Activated naive CD8-positive, alpha-beta T cell treated with anti-CD3 and anti-CD28 coated beads, Interleukin-2, amount 10 ng/mL, durations not matched to agents 7 days and 5 days (primary cell): ENCODE measurements around the gene HNRNPL. TPM values are rescaled to one million over a fixed set of nuclear protein-coding genes. Genes with fewer than 3 reads are reported as not detected.
"Not testable (repeated sequence)": the region's sequence is repeated elsewhere in the genome, so short reads cannot be mapped to it uniquely, and the experiment has no call there.

Experiments
- ATAC-seq: fragments of 150-1000 bp; cut with Tn5 transposase; one replicate; pipeline ENCODE4 v1.10.0; 2021; ENCODE audit warnings: low read depth, moderate library complexity
- POLR2A ChIA-PET: fragments of 350-600 bp; sonication (Branson Sonifier 250); formaldehyde crosslinking; loops from one replicate; lab custom pipeline; 2021; ENCODE audit warnings: antibody characterized with exemption; lab: Charles Lee
- DNase-seq: peaks from one replicate; pipeline ENCODE4 v3.0.0; 2021
- H3K27ac Mint-ChIP-seq: one replicate; pipeline ENCODE4 v1.8.0; 2022; ENCODE audit warnings: mild to moderate bottlenecking, mixed read lengths
- H3K27me3 Mint-ChIP-seq: one replicate; pipeline ENCODE4 v1.8.0; 2022; ENCODE audit warnings: mild to moderate bottlenecking, moderate library complexity, mixed read lengths
- H3K36me3 Mint-ChIP-seq: one replicate; pipeline ENCODE4 v1.8.0; 2021; ENCODE audit warnings: mild to moderate bottlenecking, mixed read lengths
- H3K4me1 Mint-ChIP-seq: one replicate; pipeline ENCODE4 v1.8.0; 2021; ENCODE audit warnings: mixed read lengths
- H3K4me3 Mint-ChIP-seq: one replicate; pipeline ENCODE4 v1.8.0; 2022; ENCODE audit warnings: mild to moderate bottlenecking, moderate library complexity, mixed read lengths
- H3K9me3 Mint-ChIP-seq: one replicate; pipeline ENCODE4 v1.8.0; 2021; ENCODE audit warnings: mixed read lengths
- total RNA-seq, 2 experiments: library from RNA; stranded (reverse); gene quantifications; one replicate each; pipeline ENCODE4 v1.2.3, GENCODE V29; 2021

Gene HNRNPL
- total RNA-seq, 2 experiments from 2014 or later: 441 to 455 TPM

DNA sequence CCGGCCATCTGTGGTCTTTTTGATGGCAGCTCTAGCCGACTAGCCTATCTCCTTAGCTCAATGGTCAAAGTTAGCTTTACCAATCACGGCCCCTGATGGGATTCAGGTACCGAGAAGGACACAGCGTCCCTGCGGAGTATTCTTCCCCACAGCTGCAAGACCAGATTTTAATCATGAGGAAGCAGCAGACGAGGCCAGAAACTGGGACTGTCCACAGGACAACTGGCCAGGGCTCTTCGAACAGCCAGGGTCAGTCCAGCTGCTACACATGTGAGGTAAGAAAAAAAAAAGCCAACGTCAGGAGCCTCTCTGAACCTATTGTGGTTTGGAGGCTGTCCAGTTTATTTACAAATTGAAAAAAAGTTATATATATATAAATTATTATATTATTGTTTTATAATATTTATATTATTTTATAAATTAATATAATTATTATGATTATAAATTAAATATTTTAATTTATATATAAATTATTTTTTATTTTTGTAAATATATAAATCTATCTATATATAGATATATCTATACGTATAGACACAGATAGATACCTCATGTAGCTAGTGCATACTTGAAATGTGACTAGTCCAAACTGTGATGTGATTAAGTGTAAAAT, 17.5 kb upstream of the HNRNPL start:
- Mint-ChIP-seq H3K36me3 (peaks cover 33% of the 10 kb centered on the region), H3K27ac (no peak overlapping the region), H3K4me1 (peaks cover 43% of the 10 kb centered on the region), H3K27me3 (no peaks in the 10 kb centered on the region), H3K9me3 (no peaks in the 10 kb centered on the region), H3K4me3 (no peak overlapping the region)
- no peak for ATAC-seq
- DNase-seq: no peak
- POLR2A ChIA-PET: interaction anchor here (1.2 to 11.9 kb wide), 2 partner anchors 17 to 25 kb away, joined by 5 to 161 read pairs; partner anchors contain the start of gene HNRNPL

DNA sequence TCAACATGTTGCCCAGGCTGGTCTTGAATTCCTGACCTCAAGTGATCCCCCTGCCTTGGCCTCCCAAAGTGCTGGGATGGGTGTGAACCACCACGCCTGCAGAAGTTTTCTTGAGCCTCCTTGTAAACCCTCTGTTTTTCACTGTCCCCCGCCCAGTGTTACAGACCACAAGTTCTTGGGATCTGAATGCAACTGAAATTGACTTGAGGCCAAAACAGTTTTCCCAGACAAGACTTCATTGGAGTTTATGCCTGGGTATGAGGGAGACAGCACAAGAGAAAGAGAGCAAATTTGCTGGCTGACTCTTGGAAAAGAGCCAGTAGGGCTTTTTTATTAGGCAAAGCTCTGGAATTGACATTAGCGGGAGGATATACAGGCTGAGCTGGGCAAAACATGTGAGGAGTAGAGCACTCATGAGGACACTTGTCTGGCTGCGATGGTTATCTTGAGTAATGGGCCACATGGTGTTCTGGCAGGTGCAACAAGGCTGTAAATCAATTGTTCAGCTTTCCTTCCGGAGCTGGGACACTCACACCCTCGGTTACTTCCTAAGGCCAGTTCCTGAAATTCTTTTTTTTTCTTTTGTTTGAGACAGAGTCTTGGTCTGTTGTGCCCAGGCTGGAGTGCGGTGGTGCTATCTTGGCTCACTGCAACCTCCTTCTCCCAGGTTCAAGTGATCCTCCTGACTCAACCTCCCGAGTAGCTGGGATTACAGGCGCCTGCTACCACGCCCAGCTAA, 12.7 kb upstream of the HNRNPL start:
- POLR2A ChIA-PET: interaction anchor here (0.5 to 11.9 kb wide), 5 partner anchors 12 to 130 kb away, joined by 3 to 161 read pairs (median 3); partner anchors contain the start of genes HNRNPL, MRPS12, NFKBIB and RINL
- Mint-ChIP-seq H3K9me3 (no peaks in the 10 kb centered on the region), H3K4me1 (peaks cover 40% of the 10 kb centered on the region), H3K36me3 (peaks cover 20% of the 10 kb centered on the region), H3K4me3 (no peak overlapping the region), H3K27ac (no peak overlapping the region), H3K27me3 (no peaks in the 10 kb centered on the region)
- DNase-seq (no peak), ATAC-seq (no peak)

DNA sequence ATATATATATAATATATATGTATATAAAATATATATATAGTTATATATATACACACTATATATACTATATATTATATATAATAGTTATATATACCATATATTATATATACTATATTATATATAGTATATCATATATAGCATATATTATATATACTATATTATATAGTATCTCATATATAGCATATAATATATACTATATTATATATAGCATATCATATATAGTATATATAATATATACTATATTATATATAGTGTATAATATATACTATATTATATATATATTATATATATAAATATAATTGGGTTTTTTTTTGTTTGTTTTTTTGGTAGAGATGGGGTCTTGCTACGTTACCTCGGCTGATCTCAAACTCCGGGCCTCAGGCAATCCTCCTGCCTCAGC, 11.6 kb upstream of the HNRNPL start:
- no peaks in the 10 kb centered on the region for H3K27me3 Mint-ChIP-seq
- no peak for DNase-seq
- POLR2A ChIA-PET: interaction anchor here (1.2 to 11.9 kb wide), 2 partner anchors 11 to 19 kb away, joined by 7 to 161 read pairs; partner anchors contain the start of gene HNRNPL
- H3K4me1 Mint-ChIP-seq: peaks cover 48% of the 10 kb centered on the region
- H3K36me3 Mint-ChIP-seq: peaks cover 20% of the 10 kb centered on the region
- no peak for ATAC-seq
- no peaks in the 10 kb centered on the region for H3K9me3 Mint-ChIP-seq
- no peak overlapping the region for H3K27ac Mint-ChIP-seq
- H3K4me3 Mint-ChIP-seq: no peak overlapping the region

DNA sequence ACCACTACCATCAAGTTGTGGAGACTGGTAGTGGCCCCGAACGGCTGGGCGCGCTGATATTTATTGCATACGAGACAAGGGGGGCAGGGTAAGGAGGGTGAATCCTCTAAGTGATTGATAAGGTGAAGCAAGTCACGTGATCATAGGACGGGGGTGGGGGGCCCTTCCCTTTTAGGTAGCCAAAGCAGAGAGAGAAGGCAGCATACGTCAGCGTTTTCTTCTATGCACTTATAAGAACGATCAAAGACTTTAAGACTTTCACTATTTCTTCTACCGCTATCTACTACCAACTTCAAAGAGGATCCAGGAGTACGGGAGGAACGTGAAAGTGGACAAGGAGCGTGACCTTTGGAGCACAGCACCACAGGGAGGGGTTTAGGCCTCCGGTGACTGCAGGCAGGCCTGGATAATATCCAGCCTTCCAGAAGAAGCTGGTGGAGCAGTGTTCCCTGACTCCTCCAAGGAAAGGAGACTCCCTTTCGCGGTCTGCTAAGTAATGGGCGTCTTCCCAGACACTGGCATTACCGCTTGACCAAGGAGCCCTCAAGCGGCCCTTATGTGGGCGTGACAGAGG, 9.9 kb upstream of the HNRNPL start:
- H3K9me3 Mint-ChIP-seq, H3K27ac Mint-ChIP-seq, H3K4me3 Mint-ChIP-seq, DNase-seq, H3K27me3 Mint-ChIP-seq, ATAC-seq, H3K36me3 Mint-ChIP-seq: not testable (repeated sequence)
- peaks cover 34% of the 10 kb centered on the region for H3K4me1 Mint-ChIP-seq
- POLR2A ChIA-PET: interaction anchor here (11.9 kb wide), 1 partner anchor 9 kb away, joined by 161 read pairs; the partner anchor contains the start of gene HNRNPL

DNA sequence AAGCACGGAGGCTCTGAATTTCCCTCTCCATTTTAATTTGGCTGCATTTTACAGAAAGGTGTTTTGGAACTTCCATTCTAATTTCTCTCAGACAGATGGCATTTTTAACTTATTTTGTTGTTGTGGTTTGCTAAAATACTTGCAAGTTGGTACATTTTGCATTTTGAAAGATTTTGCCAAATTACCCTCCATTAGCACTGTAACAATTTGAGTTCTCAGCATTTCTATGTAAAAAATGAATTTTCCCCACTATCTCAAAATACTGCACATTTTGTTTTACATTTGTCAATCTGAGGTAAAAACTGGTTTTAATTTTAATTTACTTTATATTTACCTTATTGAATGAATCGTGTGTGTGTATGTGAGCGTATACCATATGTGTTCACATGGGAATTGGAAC, 7.0 kb upstream of the HNRNPL start:
- peak overlapping the region; percentile 84 for H3K4me3 Mint-ChIP-seq
- H3K36me3 Mint-ChIP-seq: peaks cover 3% of the 10 kb centered on the region
- POLR2A ChIA-PET: interaction anchor here (1.0 to 2.0 kb wide), 7 partner anchors 8 to 549 kb away, joined by 3 to 9 read pairs (median 6); partner anchors contain the start of genes ACTN4 and RINL
- DNase-seq (no peak), ATAC-seq (no peak)
- no peaks in the 10 kb centered on the region for H3K27me3 Mint-ChIP-seq
- H3K4me1 Mint-ChIP-seq: peaks cover 35% of the 10 kb centered on the region
- peak overlapping the region; percentile 91 for H3K27ac Mint-ChIP-seq
- no peaks in the 10 kb centered on the region for H3K9me3 Mint-ChIP-seq

DNA sequence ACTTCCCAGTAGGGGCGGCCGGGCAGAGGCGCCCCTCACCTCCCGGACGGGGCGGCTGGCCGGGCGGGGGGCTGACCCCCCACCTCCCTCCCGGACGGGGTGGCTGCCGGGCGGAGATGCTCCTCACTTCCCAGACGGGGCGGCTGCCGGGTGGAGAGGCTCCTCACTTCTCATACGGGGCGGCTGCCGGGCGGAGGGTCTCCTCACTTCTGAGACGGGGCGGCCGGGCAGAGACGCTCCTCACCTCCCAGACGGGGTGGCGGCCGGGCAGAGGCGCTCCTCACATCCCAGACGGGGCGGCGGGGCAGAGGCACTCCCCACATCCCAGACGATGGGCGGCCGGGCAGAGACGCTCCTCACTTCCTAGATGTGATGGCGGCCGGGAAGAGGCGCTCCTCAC, 6.0 kb upstream of the HNRNPL start:
- POLR2A ChIA-PET, DNase-seq, H3K27ac Mint-ChIP-seq, ATAC-seq, H3K36me3 Mint-ChIP-seq, H3K9me3 Mint-ChIP-seq, H3K27me3 Mint-ChIP-seq, H3K4me3 Mint-ChIP-seq: not testable (repeated sequence)
- peaks cover 39% of the 10 kb centered on the region for H3K4me1 Mint-ChIP-seq

DNA sequence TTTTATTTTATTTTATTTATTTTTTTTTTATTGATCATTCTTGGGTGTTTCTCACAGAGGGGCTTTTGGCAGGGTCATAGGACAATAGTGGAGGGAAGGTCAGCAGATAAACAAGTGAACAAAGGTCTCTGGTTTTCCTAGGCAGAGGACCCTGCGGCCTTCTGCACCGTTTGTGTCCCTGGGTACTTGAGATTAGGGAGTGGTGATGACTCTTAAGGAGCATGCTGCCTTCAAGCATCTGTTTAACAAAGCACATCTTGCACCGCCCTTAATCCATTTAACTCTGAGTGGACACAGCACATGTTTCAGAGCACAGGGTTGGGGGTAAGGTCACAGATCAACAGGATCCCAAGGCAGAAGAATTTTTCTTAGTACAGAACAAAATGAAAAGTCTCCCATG, 5.2 kb upstream of the HNRNPL start:
- H3K4me3 Mint-ChIP-seq, H3K27me3 Mint-ChIP-seq, H3K36me3 Mint-ChIP-seq, H3K27ac Mint-ChIP-seq, ATAC-seq, DNase-seq, H3K9me3 Mint-ChIP-seq, POLR2A ChIA-PET: not testable (repeated sequence)
- H3K4me1 Mint-ChIP-seq: peaks cover 38% of the 10 kb centered on the region

DNA sequence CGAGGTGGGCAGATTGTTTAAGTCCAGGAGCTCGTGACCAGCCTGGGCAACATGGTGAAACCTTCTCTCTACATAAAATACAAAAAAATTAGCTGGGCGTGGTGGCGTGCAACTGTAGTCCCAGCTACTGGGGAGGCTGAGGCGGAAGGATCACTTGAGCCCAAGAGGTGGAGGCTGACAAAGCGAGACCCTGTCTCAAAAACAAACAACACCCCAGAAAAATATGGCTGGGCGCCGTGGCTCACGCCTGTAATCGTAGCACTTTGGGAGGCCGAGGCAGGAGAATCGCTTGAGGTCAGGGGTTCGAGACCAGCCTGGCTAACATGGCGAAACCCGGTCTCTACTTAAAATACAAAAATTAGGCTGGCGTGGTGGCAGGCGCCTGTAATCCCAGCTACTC, 3.4 kb upstream of the HNRNPL start:
- POLR2A ChIA-PET: interaction anchor here (0.8 to 7.3 kb wide), 5 partner anchors 9 to 118 kb away, joined by 5 to 161 read pairs (median 20); partner anchors contain the start of gene RINL
- peaks cover 43% of the 10 kb centered on the region for H3K4me1 Mint-ChIP-seq
- no peaks in the 10 kb centered on the region for H3K27me3 Mint-ChIP-seq

DNA sequence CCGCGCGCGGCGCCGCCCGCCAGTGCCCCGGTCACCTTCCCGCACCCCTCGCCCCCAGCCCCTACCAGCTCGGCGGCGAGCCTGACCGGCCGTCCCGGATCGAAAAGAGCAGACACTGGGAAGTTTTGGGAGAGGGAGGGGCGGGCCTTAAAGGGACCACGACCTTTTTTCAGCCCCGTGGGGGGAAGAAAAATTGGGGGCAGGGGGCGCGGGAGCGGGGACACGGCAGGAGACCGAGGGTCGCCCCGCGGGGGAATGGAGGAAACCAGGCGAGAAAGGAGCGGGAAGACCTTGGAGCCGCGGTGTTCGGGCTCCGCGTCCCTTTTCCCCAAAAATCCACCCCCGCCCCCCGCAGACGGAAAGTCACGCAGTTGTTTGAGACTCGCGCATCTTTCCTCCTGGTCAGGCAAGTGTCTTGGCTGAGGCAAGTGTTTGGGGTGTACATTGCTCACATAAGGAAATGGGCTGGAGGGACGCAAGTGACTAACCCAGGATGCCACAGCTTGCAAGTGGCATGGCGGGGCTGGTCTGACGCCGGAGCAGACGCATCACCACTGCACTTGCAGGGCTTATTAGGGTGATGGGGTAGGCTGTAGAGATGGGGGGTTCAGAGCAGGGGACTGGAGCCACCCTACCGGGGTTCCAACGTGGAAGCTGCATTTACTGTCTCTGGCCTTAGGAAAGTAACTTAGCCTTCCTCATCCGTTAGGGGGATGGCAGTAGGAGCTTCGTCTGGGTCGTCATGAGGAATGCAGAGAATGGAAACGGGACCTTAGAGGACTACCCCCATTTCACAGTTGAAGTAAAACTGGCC, 2.7 kb upstream of the HNRNPL start:
- Mint-ChIP-seq H3K4me1 (peaks cover 41% of the 10 kb centered on the region), H3K27me3 (no peaks in the 10 kb centered on the region), H3K4me3 (peak overlapping the region; percentile 88), H3K9me3 (no peaks in the 10 kb centered on the region), H3K36me3 (peaks cover 19% of the 10 kb centered on the region), H3K27ac (peak overlapping the region; percentile 90)
- POLR2A ChIA-PET: interaction anchor here (0.8 to 7.3 kb wide), 8 partner anchors 8 to 118 kb away, joined by 4 to 161 read pairs (median 5); partner anchors contain the start of genes MRPS12, NFKBIB, RINL and SARS2
- DNase-seq (peak; percentile 69), ATAC-seq (no peak)

More for the DNA sequence above, 3.4 kb upstream of the HNRNPL start:
- Mint-ChIP-seq H3K9me3 (no peaks in the 10 kb centered on the region), H3K36me3 (peaks cover 12% of the 10 kb centered on the region), H3K4me3 (peak overlapping the region; percentile 88), H3K27ac (peak overlapping the region; percentile 90)
- DNase-seq (no peak), ATAC-seq (no peak)

DNA sequence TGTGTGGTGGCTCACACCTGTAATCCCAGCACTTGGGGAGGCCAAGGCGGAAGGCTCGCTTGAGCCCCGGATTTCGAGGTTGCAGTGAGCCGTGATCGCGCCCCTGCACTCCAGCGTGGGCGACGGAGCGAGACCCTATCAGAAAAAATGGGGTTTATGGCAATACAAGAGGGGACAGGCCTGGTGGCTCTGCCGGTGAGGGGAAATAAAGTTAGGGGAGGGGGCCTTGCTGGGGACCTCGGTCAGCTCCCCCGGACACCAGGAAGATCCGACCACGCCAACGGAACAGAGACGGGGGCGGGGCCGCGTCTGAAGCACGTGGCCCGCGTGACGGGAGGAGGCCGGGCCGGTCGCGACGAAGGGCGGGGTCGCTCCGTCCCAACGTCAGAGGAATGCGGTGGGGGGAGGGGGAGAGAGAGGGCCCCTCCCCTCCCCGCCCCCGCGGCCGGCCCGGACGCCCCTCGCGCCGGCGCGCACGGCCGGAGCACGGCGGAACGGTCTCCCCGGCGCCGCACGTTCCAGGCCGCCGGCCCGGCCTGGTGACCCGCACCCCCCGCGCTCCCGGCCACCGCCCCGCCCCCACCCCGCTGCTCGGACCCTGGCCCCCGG, 1.9 kb upstream of the HNRNPL start:
- H3K27ac Mint-ChIP-seq: peak overlapping the region; percentile 100
- no peaks in the 10 kb centered on the region for H3K27me3 Mint-ChIP-seq
- H3K36me3 Mint-ChIP-seq: peaks cover 22% of the 10 kb centered on the region
- POLR2A ChIA-PET: interaction anchor here (0.9 to 7.3 kb wide), 11 partner anchors 9 to 449 kb away, joined by 3 to 161 read pairs (median 4); partner anchors contain the start of genes ECH1, FAM98C, MRPS12 and NFKBIB
- H3K4me3 Mint-ChIP-seq: peak overlapping the region; percentile 97
- no peaks in the 10 kb centered on the region for H3K9me3 Mint-ChIP-seq
- no peak for ATAC-seq
- peaks cover 36% of the 10 kb centered on the region for H3K4me1 Mint-ChIP-seq
- DNase-seq: peak; percentile 92

DNA sequence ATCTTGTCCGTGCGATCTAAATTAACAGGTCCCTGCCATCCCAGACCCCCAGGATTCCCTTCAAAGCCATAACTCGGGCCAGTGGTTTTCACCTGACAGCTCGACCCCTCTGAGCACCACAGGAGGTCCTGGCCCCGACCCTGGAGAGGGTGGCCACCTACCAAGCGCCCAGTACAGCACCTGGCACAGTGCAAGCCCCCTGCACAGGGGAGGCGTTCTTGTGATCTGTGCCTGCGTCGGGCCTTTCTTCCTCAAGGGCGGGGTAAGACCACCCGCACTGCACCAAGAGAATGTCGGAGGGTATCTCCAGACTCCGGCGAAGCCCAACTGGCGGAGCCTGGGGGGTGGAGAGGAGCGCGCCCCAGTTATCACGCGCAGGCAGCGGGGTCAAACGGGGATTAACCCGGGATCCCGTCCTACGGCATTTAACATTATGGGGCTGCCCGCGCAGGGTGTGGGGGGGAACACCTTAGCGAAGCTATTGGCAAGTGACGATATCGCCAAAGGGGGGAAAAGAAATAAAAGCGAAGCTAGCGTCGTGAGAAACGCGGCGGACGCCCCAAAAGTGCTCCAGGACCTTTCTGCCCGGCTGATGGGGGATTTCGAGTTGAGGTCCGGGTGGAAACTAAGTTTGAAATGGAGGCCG, 1.3 kb upstream of the HNRNPL start:
- POLR2A ChIA-PET: interaction anchor here (0.8 to 7.3 kb wide), 13 partner anchors 9 to 448 kb away, joined by 3 to 161 read pairs (median 4); partner anchors contain the start of genes ECH1, EIF3K, FAM98C and MRPS12
- no peak for ATAC-seq
- peaks cover 21% of the 10 kb centered on the region for H3K36me3 Mint-ChIP-seq
- peak overlapping the region; percentile 97 for H3K4me3 Mint-ChIP-seq
- peak; percentile 64 for DNase-seq
- H3K4me1 Mint-ChIP-seq: peaks cover 32% of the 10 kb centered on the region
- peak overlapping the region; percentile 100 for H3K27ac Mint-ChIP-seq
- no peaks in the 10 kb centered on the region for H3K27me3 Mint-ChIP-seq
- H3K9me3 Mint-ChIP-seq: no peaks in the 10 kb centered on the region
